GM19452 (cell line): ENCODE results near the gene UQCC3.
A peak's percentile ranks its signal among the peaks of the same experiment; 100 is the strongest.
"Not testable (repeated sequence)": the region's sequence is repeated elsewhere in the genome, so short reads cannot be mapped to it uniquely, and the experiment has no call there.

Experiments used
- ATAC-seq: cut with Tn5 transposase; IDR thresholded peaks from one replicate; pipeline ENCODE4 v1.9.1; 2021; ENCODE audit not compliant: unreplicated experiment

The UQCC3 gene

DNA sequence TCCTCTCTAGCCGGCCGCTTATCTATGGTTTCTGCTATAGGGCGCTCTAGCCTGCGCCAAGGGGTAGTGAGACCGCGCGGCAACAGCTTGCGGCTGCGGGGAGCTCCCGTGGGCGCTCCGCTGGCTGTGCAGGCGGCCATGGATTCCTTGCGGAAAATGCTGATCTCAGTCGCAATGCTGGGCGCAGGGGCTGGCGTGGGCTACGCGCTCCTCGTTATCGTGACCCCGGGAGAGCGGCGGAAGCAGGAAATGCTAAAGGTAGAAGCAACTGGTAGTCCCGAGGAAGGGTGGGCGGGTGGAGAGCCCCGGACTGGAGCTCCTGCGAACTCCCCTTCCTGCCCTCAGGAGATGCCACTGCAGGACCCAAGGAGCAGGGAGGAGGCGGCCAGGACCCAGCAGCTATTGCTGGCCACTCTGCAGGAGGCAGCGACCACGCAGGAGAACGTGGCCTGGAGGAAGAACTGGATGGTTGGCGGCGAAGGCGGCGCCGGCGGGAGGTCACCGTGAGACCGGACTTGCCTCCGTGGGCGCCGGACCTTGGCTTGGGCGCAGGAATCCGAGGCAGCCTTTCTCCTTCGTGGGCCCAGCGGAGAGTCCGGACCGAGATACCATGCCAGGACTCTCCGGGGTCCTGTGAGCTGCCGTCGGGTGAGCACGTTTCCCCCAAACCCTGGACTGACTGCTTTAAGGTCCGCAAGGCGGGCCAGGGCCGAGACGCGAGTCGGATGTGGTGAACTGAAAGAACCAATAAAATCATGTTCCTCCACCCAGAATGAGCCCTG, at the start of gene UQCC3, which contains the start of gene LBHD1:
TSS of gene UQCC3 (plus strand) at position 66 of the 782 bp plus-strand sequence. CDS start at position 139, 73 bp downstream.
TSS of gene LBHD1 (minus strand) at position 660 of the 782 bp plus-strand sequence. CDS start 2,236 bp downstream, outside the sequence.
- peak; percentile 56 for ATAC-seq

GRCh38 chr11:62622476-62623089, 48.9 kb upstream of the UQCC3 start:
- ATAC-seq, result no peak

- no peak for ATAC-seq
Measured at GRCh38 chr11:62627713-62628112, 43.8 kb upstream of the UQCC3 start.

DNA sequence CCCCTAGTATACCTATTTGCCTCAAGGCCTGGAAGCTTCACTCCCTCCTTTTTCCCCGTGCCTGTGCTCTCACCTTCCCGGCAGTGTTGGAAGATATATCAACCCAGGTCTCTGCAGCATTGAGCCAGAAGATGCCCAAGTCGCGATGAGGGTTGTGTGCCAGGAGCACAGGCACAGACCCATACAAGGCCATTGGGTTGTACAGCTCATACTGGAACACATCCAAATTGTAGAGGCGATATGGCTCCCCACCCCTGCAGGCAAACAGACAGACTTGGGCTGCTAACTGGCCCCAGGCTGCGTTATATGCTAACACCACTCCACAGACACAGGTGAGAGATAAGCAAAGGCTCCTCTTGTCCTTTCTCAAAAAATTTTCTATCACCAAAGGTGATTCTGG, 39.0 kb upstream of the UQCC3 start:
- no peak for ATAC-seq

GRCh38 chr11:62644220-62644619, 27.3 kb upstream of the UQCC3 start:
- ATAC-seq, result no peak

DNA sequence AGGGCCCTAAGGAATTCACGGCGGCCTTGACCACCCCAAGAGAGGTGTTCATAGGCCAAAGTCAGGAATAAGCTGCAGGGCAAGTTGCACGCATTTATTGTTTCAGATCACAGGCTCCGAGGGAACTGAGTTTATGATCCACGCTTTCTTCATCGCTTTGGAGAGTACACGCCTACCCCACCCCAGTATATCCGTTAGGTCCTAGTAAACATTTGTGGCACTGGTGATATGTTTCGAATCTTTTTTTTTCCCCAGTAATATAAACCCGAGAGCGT, 25.9 kb upstream of the UQCC3 start:
- ATAC-seq, result no peak

DNA sequence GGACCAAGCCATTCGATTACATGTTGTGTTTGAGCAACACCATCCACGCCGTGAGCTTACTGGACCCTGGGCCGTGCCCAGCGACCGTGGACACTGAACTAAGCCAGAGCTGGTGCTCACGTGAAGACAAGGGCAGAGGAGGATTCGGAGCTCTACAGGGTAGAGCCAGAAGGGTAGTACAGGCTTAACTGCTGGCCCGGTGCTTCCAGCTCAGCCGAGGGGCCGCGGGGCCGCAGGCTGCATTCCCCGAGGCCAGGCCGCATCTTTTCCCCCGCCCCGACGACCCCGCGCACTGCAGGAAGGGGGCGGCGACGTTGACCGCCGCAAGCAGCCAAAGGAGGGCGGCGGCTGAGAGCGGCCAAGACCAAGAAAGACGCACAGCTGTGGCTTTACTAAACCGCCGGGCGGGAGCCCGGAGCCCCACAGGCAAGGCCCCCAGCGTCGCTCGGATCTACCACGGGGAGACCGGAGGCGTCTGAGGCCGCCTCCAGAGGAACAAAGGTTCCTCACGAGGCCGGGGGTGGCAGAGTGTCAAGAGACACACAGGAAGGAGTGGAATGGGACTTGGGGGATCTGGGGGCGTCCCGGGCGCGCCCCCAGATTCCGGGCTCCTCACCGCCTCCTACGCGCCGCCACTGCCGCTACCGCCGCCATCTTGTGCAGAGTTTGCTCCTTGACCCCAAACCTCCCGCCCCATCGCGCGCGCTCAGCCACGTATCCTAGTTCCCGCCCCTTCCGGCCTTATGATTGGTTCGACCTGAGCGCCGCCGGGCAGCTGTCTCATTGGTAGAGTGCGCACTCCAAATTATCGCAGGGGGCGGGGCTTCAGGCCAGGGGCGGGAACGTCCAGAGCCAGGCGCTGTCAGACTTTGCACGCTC, 25.3 kb upstream of the UQCC3 start, which contains the start of gene GANAB:
TSS of gene GANAB (minus strand) at position 668 of the 879 bp plus-strand sequence. CDS start at position 654, 14 bp downstream.
- ATAC-seq, result peak; percentile 90

DNA sequence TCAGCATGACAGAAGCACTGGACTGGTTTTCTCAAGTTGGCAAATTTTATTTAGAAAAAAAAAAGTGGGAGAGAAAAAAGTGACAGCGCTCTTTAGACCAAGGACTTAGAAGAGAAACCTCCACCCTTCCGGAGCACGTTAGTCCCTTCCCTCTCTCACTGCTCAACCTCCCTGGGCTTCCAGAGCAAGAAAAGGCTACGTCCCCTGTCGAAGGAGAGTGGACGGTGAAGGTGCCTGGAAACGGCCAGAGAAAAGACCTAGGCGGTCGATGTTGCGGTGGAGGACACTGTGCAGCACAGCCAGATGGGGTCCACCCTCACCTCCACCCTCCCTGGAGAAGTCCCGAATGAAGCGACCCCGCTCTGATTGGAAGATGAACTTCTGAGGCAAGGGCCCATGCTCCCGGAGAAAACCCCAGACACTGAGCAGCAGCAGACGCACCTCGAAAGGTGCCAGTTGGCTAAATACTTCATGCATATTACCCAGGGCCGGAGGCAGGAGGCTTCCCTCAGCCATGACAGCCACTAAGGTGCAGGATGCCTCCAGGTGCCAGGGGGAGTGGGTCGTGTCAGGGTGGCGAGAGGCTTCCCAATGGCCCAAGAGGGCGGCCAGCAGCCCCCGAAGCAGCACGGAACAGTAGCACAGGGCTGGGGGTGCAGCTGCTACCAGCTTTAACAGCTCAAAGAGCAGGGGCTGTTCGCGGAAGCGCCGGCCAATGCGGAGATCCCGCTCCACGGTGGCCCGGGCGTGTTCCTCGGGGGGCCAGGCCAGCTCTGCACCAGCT, 24.5 kb upstream of the UQCC3 start:
- no peak for ATAC-seq

DNA sequence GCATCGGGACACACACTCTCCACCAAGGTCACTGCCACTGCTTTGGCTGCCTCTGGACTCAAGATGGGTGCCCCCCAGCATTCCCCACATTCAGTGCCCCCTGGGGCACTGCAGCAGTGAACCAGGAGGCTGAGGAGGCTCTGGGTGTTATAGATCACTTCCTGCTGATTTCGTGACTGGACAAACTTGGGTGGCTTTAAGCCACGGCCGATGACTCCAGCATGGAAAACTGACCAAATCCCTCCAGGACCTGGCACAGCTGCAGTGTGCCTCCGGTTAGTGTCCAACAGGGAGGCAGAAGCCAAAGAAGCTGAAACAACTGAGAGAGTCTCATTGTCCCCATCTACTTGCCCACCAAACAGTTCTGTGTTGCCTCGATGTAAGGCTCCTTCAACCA, 23.9 kb upstream of the UQCC3 start:
- ATAC-seq, result no peak

DNA sequence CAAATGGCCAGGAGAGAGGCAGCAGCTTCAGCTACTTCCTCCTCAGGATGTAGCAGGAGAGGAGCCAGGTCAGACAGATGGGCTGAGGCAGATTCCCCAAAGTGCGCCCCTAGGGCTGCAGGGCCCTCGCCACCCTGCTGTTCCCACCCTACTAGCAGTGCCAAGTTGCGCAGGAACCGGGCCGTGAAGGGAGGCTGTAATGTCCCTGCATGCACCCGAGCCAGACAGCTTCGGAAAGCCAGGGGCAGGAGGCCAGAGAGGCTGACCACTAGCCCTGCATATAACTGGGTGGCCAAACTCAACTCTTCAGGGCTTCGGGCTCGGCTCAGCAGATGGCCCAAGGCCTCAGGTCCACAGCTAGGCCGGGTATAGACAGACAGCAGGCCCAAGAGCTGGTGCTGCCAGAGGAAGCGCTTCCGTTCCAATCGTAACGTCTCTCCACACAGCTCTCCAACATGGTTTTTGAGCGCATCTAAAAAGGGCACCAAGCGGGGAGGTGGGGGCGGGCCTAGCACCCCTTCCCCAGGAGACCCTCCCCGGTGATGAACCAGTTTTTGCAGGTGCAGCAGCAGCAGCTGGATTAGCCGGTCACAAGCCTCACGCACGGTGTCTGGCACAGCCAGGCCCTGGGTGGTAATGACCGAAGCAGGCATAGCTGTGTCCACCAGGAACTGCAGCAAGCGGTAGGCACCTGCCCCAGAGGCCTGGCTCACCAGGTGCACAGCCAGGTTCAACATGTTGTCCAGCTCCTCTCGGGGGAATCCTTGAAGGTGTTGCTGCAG, 23.1 kb upstream of the UQCC3 start:
- no peak for ATAC-seq

- no peak for ATAC-seq
Measured at GRCh38 chr11:62648967-62649364, 22.5 kb upstream of the UQCC3 start.

DNA sequence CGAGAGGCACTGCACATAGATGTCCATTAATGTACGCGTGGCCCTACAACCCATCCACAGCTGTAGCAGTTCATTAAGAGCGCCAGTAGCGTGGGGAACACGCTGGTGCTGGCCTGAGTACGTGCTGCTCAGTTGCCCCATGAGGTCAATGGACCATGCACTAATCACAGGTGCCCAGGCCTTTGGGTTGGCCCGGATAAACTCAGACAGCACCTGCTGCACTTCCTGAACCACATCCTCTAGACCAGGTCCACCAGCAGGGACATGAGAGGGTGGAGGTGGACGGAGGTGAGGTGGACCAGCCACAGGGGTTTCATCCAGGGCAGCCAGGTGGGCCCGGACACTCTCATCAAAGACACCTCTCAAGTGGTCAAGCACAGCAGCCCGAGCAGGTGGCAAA, 22.0 kb upstream of the UQCC3 start:
- no peak for ATAC-seq

- not testable (repeated sequence) for ATAC-seq
Measured at GRCh38 chr11:62650283-62650682, 21.2 kb upstream of the UQCC3 start.

GRCh38 chr11:62652161-62653006, 19.1 kb upstream of the UQCC3 start:
- peak; percentile 11 for ATAC-seq

GRCh38 chr11:62654297-62654696, 17.2 kb upstream of the UQCC3 start:
- ATAC-seq, result no peak

- no peak for ATAC-seq
Measured at GRCh38 chr11:62656796-62657429, 14.6 kb upstream of the UQCC3 start.

GRCh38 chr11:62664405-62665074, 6.9 kb upstream of the UQCC3 start:
- ATAC-seq, result peak; percentile 18

GRCh38 chr11:62665075-62665598, 6.3 kb upstream of the UQCC3 start, which contains the start of the genes C11orf98 and CSKMT:
C11orf98 (minus strand) TSS chr11:62665210; CDS start chr11:62665169, 41 bp downstream.
CSKMT (plus strand) TSS chr11:62665312; CDS start chr11:62665880, 568 bp downstream.
- peak; percentile 88 for ATAC-seq
